ENCODE results near the gene AFP.

GRCh38 chr4:73439445-73439844 lies 3.4 kb downstream of the AFP start:
- TF ChIP-seq CTCF (IDR thresholded peaks at IDR 0.05; ENCODE audit: poor library complexity) (no peak), EZH2phosphoT487 (IDR thresholded peaks at IDR 0.05; ENCODE audit: low read depth, severe bottlenecking, unreplicated experiment) (no peak)
